Measurements from ENCODE around the gene PDHA1. TPM values are rescaled to one million over a fixed set of nuclear protein-coding genes. Genes with fewer than 3 reads are reported as not detected.

PDHA1 gene
- 205 TPM for polyA plus RNA-seq (2013, experiment 1 of 4)
- polyA plus RNA-seq (2013, experiment 2 of 4), result 171 TPM
- polyA plus RNA-seq (2013, experiment 3 of 4), result 112 TPM
- polyA plus RNA-seq (2013, experiment 4 of 4), result 144 TPM

- H3K27ac ChIP-seq (ENCODE audit: insufficient read depth, low read depth, low read length, poor library complexity, severe bottlenecking), result peak within 1 kb of the TSS; percentile 84
- no peaks in the 10 kb centered on the region for H3K36me3 ChIP-seq (ENCODE audit: control insufficient read depth, insufficient read depth, low read length)
- H3K9me3 ChIP-seq (ENCODE audit: control insufficient read depth, low read length), result no peaks in the 10 kb centered on the region
- 0 to 1% methylated on average over 81 of the region's 81 CpGs for WGBS, 2 experiments
- peak within 1 kb of the TSS; percentile 72 for H3K4me3 ChIP-seq (ENCODE audit: insufficient read depth, low read depth, low read length)
- no peaks in the 10 kb centered on the region for H3K27me3 ChIP-seq (ENCODE audit: control insufficient read depth, insufficient read depth, low read length, poor library complexity, severe bottlenecking)
- no peaks in the 10 kb centered on the region for H3K4me1 ChIP-seq (ENCODE audit: control insufficient read depth, insufficient read depth, low read length)
Observed at GRCh38 chrX:19343535-19344408, at the start of gene PDHA1. Gene PDHA1 (plus strand): TSS chrX:19343927. CDS start chrX:19344038, 111 bp downstream.

DNA sequence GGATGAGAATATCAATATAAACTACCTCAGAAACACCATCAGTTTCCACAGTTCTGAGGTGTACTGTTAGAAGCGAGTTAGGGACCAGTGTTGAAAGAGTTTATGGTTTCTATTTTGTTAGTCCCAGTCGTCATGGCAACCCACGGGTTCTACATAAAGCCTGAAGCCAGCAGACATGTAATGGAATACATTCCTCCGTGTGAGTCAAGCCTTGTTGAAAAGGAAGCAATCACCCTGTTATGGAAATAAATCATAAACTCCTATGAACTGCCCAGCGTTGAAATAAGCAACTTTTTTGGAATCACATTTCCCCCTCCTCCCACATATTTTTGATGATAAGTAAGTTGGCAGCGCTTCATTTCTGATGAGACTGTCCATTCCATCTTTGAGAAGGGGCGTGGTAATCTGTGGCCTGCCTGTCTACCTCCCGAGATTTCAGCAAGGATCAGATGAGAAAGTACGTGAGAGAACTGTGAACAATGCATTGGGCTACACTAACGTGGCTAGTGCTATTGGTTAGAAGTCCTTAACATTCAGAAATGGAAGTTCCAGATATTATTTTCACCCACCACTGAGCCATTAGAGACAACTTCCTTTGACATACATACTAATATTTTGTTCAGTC, 40.4 kb upstream of the PDHA1 start:
- H3K9me3 ChIP-seq (ENCODE audit: control insufficient read depth, low read length), result no peaks in the 10 kb centered on the region
- no peaks in the 10 kb centered on the region for H3K36me3 ChIP-seq (ENCODE audit: control insufficient read depth, insufficient read depth, low read length)
- no peak overlapping the region for H3K27ac ChIP-seq (ENCODE audit: insufficient read depth, low read depth, low read length, poor library complexity, severe bottlenecking)
- H3K27me3 ChIP-seq (ENCODE audit: control insufficient read depth, insufficient read depth, low read length, poor library complexity, severe bottlenecking), result no peaks in the 10 kb centered on the region
- no peak overlapping the region for H3K4me3 ChIP-seq (ENCODE audit: insufficient read depth, low read depth, low read length)
- H3K4me1 ChIP-seq (ENCODE audit: control insufficient read depth, insufficient read depth, low read length), result no peaks in the 10 kb centered on the region
- 91 to 93% methylated on average over 10 of the region's 10 CpGs for WGBS, 2 experiments

DNA sequence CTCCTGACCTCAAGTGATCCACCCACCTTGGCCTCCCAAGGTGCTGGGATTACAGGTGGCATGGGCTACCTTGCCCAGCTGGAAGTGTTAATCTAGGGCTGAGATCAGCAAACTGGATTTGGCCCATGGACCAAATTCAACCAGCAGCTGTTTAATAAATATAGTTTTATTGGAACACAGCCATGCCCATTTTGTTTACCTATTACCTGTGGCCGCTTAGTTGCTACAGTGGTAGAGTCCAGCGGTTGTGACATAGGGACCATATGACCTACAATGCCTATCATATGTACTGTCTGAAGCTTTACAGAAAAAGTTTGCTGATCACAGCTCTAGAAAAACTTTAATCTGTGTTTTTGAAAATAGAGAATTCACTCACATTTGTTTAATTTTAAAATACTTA, 17.2 kb upstream of the PDHA1 start:
- Histone ChIP-seq H3K4me3 (ENCODE audit: insufficient read depth, low read depth, low read length) (no peak overlapping the region), H3K36me3 (ENCODE audit: control insufficient read depth, insufficient read depth, low read length) (no peaks in the 10 kb centered on the region), H3K9me3 (ENCODE audit: control insufficient read depth, low read length) (no peaks in the 10 kb centered on the region), H3K27me3 (ENCODE audit: control insufficient read depth, insufficient read depth, low read length, poor library complexity, severe bottlenecking) (no peaks in the 10 kb centered on the region), H3K27ac (ENCODE audit: insufficient read depth, low read depth, low read length, poor library complexity, severe bottlenecking) (no peak overlapping the region), H3K4me1 (ENCODE audit: control insufficient read depth, insufficient read depth, low read length) (no peaks in the 10 kb centered on the region)
- 96% methylated on average over 2 of the region's 2 CpGs; no CpG with 5 or more reads in 1 of the 2 experiments for WGBS, 2 experiments

- WGBS, 2 experiments, result 92 to 99% methylated on average over 10 of the region's 10 CpGs
- Histone ChIP-seq H3K4me1 (ENCODE audit: control insufficient read depth, insufficient read depth, low read length) (no peaks in the 10 kb centered on the region), H3K27me3 (ENCODE audit: control insufficient read depth, insufficient read depth, low read length, poor library complexity, severe bottlenecking) (no peaks in the 10 kb centered on the region), H3K27ac (ENCODE audit: insufficient read depth, low read depth, low read length, poor library complexity, severe bottlenecking) (no peak overlapping the region), H3K9me3 (ENCODE audit: control insufficient read depth, low read length) (no peaks in the 10 kb centered on the region), H3K36me3 (ENCODE audit: control insufficient read depth, insufficient read depth, low read length) (no peaks in the 10 kb centered on the region), H3K4me3 (ENCODE audit: insufficient read depth, low read depth, low read length) (no peak overlapping the region)
Observed at GRCh38 chrX:19331831-19332230, 11.9 kb upstream of the PDHA1 start.

GRCh38 chrX:19332983-19333382, 10.7 kb upstream of the PDHA1 start:
- H3K4me3 ChIP-seq (ENCODE audit: insufficient read depth, low read depth, low read length), result no peak overlapping the region
- no peaks in the 10 kb centered on the region for H3K36me3 ChIP-seq (ENCODE audit: control insufficient read depth, insufficient read depth, low read length)
- WGBS, 2 experiments, result 45 to 48% methylated on average over 5 of the region's 5 CpGs
- H3K27me3 ChIP-seq (ENCODE audit: control insufficient read depth, insufficient read depth, low read length, poor library complexity, severe bottlenecking), result no peaks in the 10 kb centered on the region
- no peak overlapping the region for H3K27ac ChIP-seq (ENCODE audit: insufficient read depth, low read depth, low read length, poor library complexity, severe bottlenecking)
- H3K9me3 ChIP-seq (ENCODE audit: control insufficient read depth, low read length), result no peaks in the 10 kb centered on the region
- H3K4me1 ChIP-seq (ENCODE audit: control insufficient read depth, insufficient read depth, low read length), result no peaks in the 10 kb centered on the region

GRCh38 chrX:19334945-19335626, 8.6 kb upstream of the PDHA1 start:
- no peaks in the 10 kb centered on the region for H3K9me3 ChIP-seq (ENCODE audit: control insufficient read depth, low read length)
- H3K4me3 ChIP-seq (ENCODE audit: insufficient read depth, low read depth, low read length), result no peak overlapping the region
- 79 to 80% methylated on average over 10 to 11 of the region's 16 CpGs for WGBS, 2 experiments
- H3K27me3 ChIP-seq (ENCODE audit: control insufficient read depth, insufficient read depth, low read length, poor library complexity, severe bottlenecking), result no peaks in the 10 kb centered on the region
- no peaks in the 10 kb centered on the region for H3K36me3 ChIP-seq (ENCODE audit: control insufficient read depth, insufficient read depth, low read length)
- no peak overlapping the region for H3K27ac ChIP-seq (ENCODE audit: insufficient read depth, low read depth, low read length, poor library complexity, severe bottlenecking)
- no peaks in the 10 kb centered on the region for H3K4me1 ChIP-seq (ENCODE audit: control insufficient read depth, insufficient read depth, low read length)

DNA sequence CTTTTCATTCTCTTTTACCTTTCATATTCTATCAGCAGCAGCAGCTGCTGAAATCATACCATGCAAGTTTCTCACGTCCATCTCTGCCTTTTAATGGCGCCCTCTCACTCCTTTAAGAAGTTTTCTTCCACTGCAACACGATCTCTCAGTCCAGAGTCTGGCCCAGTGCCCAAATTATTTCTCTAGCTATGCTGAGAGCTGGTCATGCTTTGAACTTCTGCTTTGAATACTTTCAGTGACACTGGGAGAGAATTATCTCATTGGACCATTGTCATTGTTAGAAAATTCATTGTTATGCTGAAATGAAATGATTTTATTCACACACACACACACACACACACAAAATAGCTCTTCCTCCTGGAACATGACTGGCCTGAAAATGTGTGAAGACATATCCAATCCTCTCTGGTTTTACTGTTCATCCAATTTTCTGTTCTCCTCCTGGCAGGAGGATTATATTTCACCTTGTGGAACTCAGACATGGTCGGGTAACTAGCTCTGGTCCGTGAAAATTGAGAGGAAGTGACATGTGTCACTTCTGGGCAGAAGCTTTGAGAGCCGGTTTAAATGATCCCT, 1.3 kb upstream of the PDHA1 start:
- no peaks in the 10 kb centered on the region for H3K27me3 ChIP-seq (ENCODE audit: control insufficient read depth, insufficient read depth, low read length, poor library complexity, severe bottlenecking)
- no peaks in the 10 kb centered on the region for H3K4me1 ChIP-seq (ENCODE audit: control insufficient read depth, insufficient read depth, low read length)
- 74 to 77% methylated on average over 6 of the region's 6 CpGs for WGBS, 2 experiments
- H3K27ac ChIP-seq (ENCODE audit: insufficient read depth, low read depth, low read length, poor library complexity, severe bottlenecking), result no peak overlapping the region
- no peaks in the 10 kb centered on the region for H3K9me3 ChIP-seq (ENCODE audit: control insufficient read depth, low read length)
- no peaks in the 10 kb centered on the region for H3K36me3 ChIP-seq (ENCODE audit: control insufficient read depth, insufficient read depth, low read length)
- no peak overlapping the region for H3K4me3 ChIP-seq (ENCODE audit: insufficient read depth, low read depth, low read length)

- Histone ChIP-seq H3K36me3 (ENCODE audit: control insufficient read depth, insufficient read depth, low read length) (no peaks in the 10 kb centered on the region), H3K27me3 (ENCODE audit: control insufficient read depth, insufficient read depth, low read length, poor library complexity, severe bottlenecking) (no peaks in the 10 kb centered on the region), H3K27ac (ENCODE audit: insufficient read depth, low read depth, low read length, poor library complexity, severe bottlenecking) (peak overlapping the region; percentile 84), H3K4me1 (ENCODE audit: control insufficient read depth, insufficient read depth, low read length) (no peaks in the 10 kb centered on the region), H3K4me3 (ENCODE audit: insufficient read depth, low read depth, low read length) (peak overlapping the region; percentile 72), H3K9me3 (ENCODE audit: control insufficient read depth, low read length) (no peaks in the 10 kb centered on the region)
- 26 to 28% methylated on average over 8 to 11 of the region's 11 CpGs for WGBS, 2 experiments
Observed at GRCh38 chrX:19343085-19343534, 617 bp upstream of the PDHA1 start.

DNA sequence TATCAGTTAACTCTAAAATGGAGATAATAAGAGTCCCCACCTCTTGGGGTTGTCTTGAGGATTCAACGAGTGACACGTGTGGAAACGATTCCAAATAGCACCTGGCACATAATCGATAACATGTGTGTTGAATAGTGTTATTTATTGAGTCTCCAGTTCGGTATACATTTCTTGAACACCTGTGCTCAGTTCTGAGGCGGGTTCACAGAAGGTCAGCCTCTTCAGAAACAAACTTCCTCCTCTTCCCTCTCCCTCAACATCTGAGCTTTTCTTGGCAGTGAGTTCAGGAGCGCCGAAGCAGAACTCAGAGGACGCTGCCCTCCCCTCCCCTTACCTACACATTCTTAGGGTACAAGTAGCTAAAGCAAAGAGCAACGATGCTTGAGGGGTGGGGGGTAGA, 934 bp downstream of the PDHA1 start:
- Histone ChIP-seq H3K4me1 (ENCODE audit: control insufficient read depth, insufficient read depth, low read length) (no peaks in the 10 kb centered on the region), H3K9me3 (ENCODE audit: control insufficient read depth, low read length) (no peaks in the 10 kb centered on the region), H3K27ac (ENCODE audit: insufficient read depth, low read depth, low read length, poor library complexity, severe bottlenecking) (no peak overlapping the region), H3K4me3 (ENCODE audit: insufficient read depth, low read depth, low read length) (peak overlapping the region; percentile 72), H3K36me3 (ENCODE audit: control insufficient read depth, insufficient read depth, low read length) (no peaks in the 10 kb centered on the region), H3K27me3 (ENCODE audit: control insufficient read depth, insufficient read depth, low read length, poor library complexity, severe bottlenecking) (no peaks in the 10 kb centered on the region)
- WGBS, 2 experiments, result 57 to 58% methylated on average over 8 to 10 of the region's 10 CpGs

All from ectodermal cell (in vitro differentiated cells).